OCI-LY1 (cell line): ENCODE data around the gene SVBP.
"Not testable (repeated sequence)": the region's sequence is repeated elsewhere in the genome, so short reads cannot be mapped to it uniquely, and the experiment has no call there.

Experiments
- H2AFZ ChIP-seq: fragments of 200-600 bp; sonication (generic), shearing (Covaris generic); 2 replicates; pipeline ENCODE4 v1.6.0; 2014; ENCODE audit warnings: antibody characterized with exemption, mild to moderate bottlenecking, low read length
- H3F3A ChIP-seq: fragments of 200-600 bp; sonication (generic), shearing (Covaris generic); 2 replicates; pipeline ENCODE4 v1.6.0; 2014; ENCODE audit warnings: mild to moderate bottlenecking, antibody characterized with exemption, low read length, moderate library complexity; ENCODE audit not compliant: insufficient read depth
- H3K27ac ChIP-seq: fragments of 200-600 bp; sonication (generic); 2 replicates; pipeline ENCODE4 v1.5.1; 2014; ENCODE audit warnings: low read length, mixed run types, mild to moderate bottlenecking, low read depth; ENCODE audit not compliant: poor library complexity, severe bottlenecking
- H3K27me3 ChIP-seq: fragments of 200-600 bp; sonication (generic); 2 replicates; pipeline ENCODE4 v1.6.0; 2014; ENCODE audit warnings: antibody characterized with exemption, mild to moderate bottlenecking, low read length, moderate library complexity; ENCODE audit not compliant: insufficient read depth
- H3K36me3 ChIP-seq: fragments of 200-600 bp; sonication (generic); 2 replicates; pipeline ENCODE4 v1.6.1; 2014; ENCODE audit warnings: mild to moderate bottlenecking, antibody characterized with exemption, low read length, moderate library complexity, mixed read lengths; ENCODE audit not compliant: insufficient read depth
- H3K4me1 ChIP-seq: fragments of 200-600 bp; sonication (generic); 2 replicates; pipeline ENCODE4 v1.5.1; 2014; ENCODE audit warnings: mild to moderate bottlenecking, low read length, moderate library complexity; ENCODE audit not compliant: insufficient read depth, severe bottlenecking
- H3K4me2 ChIP-seq: fragments of 200-600 bp; sonication (generic), shearing (Covaris generic); 2 replicates; pipeline ENCODE4 v1.6.1; 2014; ENCODE audit warnings: low read length
- H3K4me3 ChIP-seq: fragments of 200-600 bp; sonication (generic); 2 replicates; pipeline ENCODE4 v1.5.1; 2014; ENCODE audit warnings: low read length, low read depth, mild to moderate bottlenecking, mixed read lengths; ENCODE audit not compliant: poor library complexity, severe bottlenecking
- H3K79me2 ChIP-seq: fragments of 200-600 bp; shearing (Covaris generic); 2 replicates; pipeline ENCODE4 v1.6.1; 2016; ENCODE audit warnings: mixed run types, low read length, mixed read lengths; ENCODE audit not compliant: insufficient read depth
- H3K9ac ChIP-seq: fragments of 200-600 bp; sonication (generic), shearing (Covaris generic); 2 replicates; pipeline ENCODE4 v1.6.1; 2014; ENCODE audit warnings: mild to moderate bottlenecking, low read length, mixed read lengths
- H3K9me2 ChIP-seq: fragments of 200-600 bp; sonication (generic), shearing (Covaris generic); 2 replicates; pipeline ENCODE4 v1.6.1; 2014; ENCODE audit warnings: low read depth, mild to moderate bottlenecking, low read length, mixed read lengths
- H3K9me3 ChIP-seq: fragments of 200-600 bp; shearing (Covaris generic); 2 replicates; pipeline ENCODE4 v1.6.1; 2014; ENCODE audit warnings: low read length, mixed read lengths
- H4K20me1 ChIP-seq: fragments of 200-600 bp; sonication (generic), shearing (Covaris generic); 2 replicates; pipeline ENCODE4 v1.6.0; 2016; ENCODE audit warnings: mild to moderate bottlenecking, low read length; ENCODE audit not compliant: insufficient read depth
- EZH2 ChIP-seq: fragments of 200-600 bp; sonication (generic), shearing (Covaris generic); IDR thresholded peaks from 2 replicates; pipeline ENCODE4 v1.8.0; 2017; ENCODE audit warnings: borderline replicate concordance, mixed run types, mild to moderate bottlenecking, antibody characterized with exemption, low read length, moderate library complexity, mixed read lengths
- TF ChIP-seq, protein P1 (sequence below): fragments of 200-600 bp; sonication (generic), shearing (Covaris generic); IDR thresholded peaks from 2 replicates; pipeline ENCODE4 v1.5.1; 2017; ENCODE audit warnings: mild to moderate bottlenecking, antibody characterized with exemption, low read length, moderate library complexity, mixed read lengths

SVBP gene

DNA sequence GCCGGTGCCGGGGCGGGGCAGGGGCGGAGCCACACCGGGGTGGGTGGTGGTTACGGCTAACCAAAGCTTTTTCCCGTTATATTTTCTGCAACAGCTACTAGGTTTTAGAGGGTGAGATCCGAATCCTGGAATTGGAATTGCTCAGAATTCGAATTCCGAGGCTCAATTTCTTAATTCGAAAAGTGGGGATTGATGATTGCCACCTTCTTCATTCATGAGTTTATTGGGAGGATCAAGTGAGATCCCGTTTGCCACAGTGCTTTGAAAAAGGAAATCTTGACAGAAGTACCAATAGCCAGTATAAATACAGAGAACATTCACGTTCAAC, 207 bp upstream of the SVBP start:
- no peaks in the 10 kb centered on the region for H4K20me1 ChIP-seq
- H2AFZ ChIP-seq = peak overlapping the region; percentile 50; the same call in 1 of the 2 replicates
- peak overlapping the region; percentile 37; the same call in 1 of the 2 replicates for H3K9ac ChIP-seq
- no peak for TF ChIP-seq EZH2
- TF ChIP-seq, protein P1, sequence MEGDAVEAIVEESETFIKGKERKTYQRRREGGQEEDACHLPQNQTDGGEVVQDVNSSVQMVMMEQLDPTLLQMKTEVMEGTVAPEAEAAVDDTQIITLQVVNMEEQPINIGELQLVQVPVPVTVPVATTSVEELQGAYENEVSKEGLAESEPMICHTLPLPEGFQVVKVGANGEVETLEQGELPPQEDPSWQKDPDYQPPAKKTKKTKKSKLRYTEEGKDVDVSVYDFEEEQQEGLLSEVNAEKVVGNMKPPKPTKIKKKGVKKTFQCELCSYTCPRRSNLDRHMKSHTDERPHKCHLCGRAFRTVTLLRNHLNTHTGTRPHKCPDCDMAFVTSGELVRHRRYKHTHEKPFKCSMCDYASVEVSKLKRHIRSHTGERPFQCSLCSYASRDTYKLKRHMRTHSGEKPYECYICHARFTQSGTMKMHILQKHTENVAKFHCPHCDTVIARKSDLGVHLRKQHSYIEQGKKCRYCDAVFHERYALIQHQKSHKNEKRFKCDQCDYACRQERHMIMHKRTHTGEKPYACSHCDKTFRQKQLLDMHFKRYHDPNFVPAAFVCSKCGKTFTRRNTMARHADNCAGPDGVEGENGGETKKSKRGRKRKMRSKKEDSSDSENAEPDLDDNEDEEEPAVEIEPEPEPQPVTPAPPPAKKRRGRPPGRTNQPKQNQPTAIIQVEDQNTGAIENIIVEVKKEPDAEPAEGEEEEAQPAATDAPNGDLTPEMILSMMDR = no peak
- no peaks in the 10 kb centered on the region for H3K79me2 ChIP-seq
- no peaks in the 10 kb centered on the region for H3F3A ChIP-seq
- no peaks in the 10 kb centered on the region for H3K9me3 ChIP-seq
- H3K4me1 ChIP-seq = peaks cover 14% of the 10 kb centered on the region
- no peaks in the 10 kb centered on the region for H3K36me3 ChIP-seq
- H3K4me2 ChIP-seq = peak overlapping the region; percentile 70
- H3K9me2 ChIP-seq = no peaks in the 10 kb centered on the region
- H3K4me3 ChIP-seq = peak overlapping the region; percentile 79
- no peaks in the 10 kb centered on the region for H3K27me3 ChIP-seq
- H3K27ac ChIP-seq = no peak overlapping the region

DNA sequence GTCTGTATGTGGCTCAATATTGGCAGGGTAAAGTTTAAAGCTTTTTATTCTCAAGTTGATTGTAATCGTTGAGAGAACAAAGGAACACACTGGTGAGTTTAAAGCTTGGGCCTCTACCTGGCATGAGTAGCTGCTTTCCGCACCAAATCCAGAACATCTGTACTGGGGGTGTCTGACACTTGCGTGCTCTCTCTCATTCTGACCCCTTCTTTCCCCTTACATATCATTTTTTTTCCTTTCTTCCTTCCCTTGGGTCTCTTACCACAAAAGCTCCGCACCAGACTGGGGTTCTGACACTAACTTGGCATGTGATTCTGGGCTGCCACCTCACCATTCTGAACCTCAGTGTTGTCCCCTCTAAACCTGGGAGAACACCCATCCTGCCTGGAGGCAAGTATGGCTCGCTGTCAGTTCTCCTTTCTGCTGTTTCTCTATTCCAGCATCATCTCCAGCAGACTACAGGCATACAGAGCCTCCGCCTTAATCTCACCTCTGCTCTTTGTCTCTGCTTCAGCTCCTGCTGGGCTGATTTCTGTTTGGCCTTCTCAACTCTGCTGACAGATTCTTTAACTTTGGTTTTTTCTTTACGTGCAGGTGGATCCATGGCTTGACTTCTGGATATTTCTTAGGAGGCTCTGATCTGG, 1.1 kb downstream of the SVBP start:
- Histone ChIP-seq H2AFZ (peak overlapping the region; percentile 1; the same call in 1 of the 2 replicates), H3K9me2 (no peaks in the 10 kb centered on the region), H3K9me3 (no peaks in the 10 kb centered on the region), H3K4me2 (peak overlapping the region; percentile 98), H3K36me3 (no peaks in the 10 kb centered on the region), H3K79me2 (no peaks in the 10 kb centered on the region), H3K4me3 (peak overlapping the region; percentile 79), H3F3A (no peaks in the 10 kb centered on the region), H4K20me1 (no peaks in the 10 kb centered on the region), H3K4me1 (peaks cover 14% of the 10 kb centered on the region), H3K9ac (peak overlapping the region; percentile 76), H3K27ac (peak overlapping the region; percentile 30), H3K27me3 (no peaks in the 10 kb centered on the region)
- TF ChIP-seq, protein P1 = no peak
- no peak for TF ChIP-seq EZH2

DNA sequence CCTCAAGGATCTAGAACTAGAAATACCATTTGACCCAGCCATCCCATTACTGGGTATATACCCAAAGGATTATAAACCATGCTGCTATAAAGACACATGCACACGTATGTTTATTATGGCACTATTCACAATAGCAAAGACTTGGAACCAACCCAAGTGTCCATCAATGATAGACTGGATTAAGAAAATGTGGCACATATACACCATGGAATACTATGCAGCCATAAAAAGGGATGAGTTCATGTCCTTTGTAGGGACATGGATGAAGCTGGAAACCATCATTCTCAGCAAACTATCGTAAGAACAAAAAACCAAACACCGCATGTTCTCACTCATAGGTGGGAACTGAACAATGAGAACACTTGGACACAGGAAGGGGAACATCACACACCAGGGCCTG, 2.4 kb downstream of the SVBP start:
- not testable (repeated sequence) for H3K9ac ChIP-seq, H3K4me2 ChIP-seq, H3K27ac ChIP-seq, H3K9me2 ChIP-seq, H3K36me3 ChIP-seq, H3K4me3 ChIP-seq, H3K27me3 ChIP-seq, H3K79me2 ChIP-seq, H2AFZ ChIP-seq, H3F3A ChIP-seq, H4K20me1 ChIP-seq, H3K9me3 ChIP-seq
- peaks cover 14% of the 10 kb centered on the region for H3K4me1 ChIP-seq

DNA sequence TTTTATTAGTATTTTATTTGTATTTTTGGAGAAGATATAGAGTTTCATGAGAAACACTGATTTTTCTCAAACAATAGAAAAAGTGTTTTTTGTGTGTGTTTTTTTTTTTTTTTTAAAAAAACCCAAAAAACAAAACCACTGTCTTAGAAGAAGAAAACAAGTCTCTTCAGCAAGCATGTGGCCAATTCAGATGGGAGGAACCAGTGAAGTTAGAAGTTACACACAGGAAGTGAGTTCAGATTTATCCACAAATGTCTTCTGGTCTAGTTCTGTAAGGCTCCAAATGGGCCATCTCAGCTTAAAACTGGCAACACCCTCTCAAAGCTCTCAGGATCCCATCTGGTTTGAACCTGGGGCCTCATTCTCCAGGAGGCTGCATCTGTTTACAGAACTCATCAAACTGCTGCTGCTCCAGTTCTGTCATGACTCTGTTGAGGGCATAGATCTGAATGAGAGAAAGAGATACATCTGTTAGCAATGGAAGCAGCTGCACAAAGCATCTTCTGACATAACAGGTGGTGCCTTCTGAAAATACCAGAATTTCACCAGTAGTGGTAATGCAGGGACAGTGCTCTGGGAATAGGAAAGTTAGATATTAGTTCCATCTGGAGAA, 10.0 kb downstream of the SVBP start:
- H3K9me2 ChIP-seq = no peaks in the 10 kb centered on the region
- no peak overlapping the region for H3K4me2 ChIP-seq
- no peak overlapping the region for H3K9ac ChIP-seq
- peak overlapping the region; percentile 31 for H3K27ac ChIP-seq
- H3K27me3 ChIP-seq = no peaks in the 10 kb centered on the region
- peaks cover 5% of the 10 kb centered on the region for H3K4me1 ChIP-seq
- no peak overlapping the region for H3K4me3 ChIP-seq
- no peaks in the 10 kb centered on the region for H3K79me2 ChIP-seq
- no peaks in the 10 kb centered on the region for H4K20me1 ChIP-seq
- H2AFZ ChIP-seq = no peak overlapping the region
- H3F3A ChIP-seq = no peaks in the 10 kb centered on the region
- no peaks in the 10 kb centered on the region for H3K36me3 ChIP-seq
- H3K9me3 ChIP-seq = 0 out of 2 replicates have a peak, but pooled peaks cover 2% of the 10 kb centered on the region
- TF ChIP-seq, protein P1 = no peak
- no peak for TF ChIP-seq EZH2
